K562 (cell line): ENCODE measurements around the gene SERTAD3. TPM values are rescaled to one million over a fixed set of nuclear protein-coding genes. Genes with fewer than 3 reads are reported as not detected.
A peak's percentile ranks its signal among the peaks of the same experiment; 100 is the strongest.

Experiments
- ASH1L ChIP-seq: fragments of 450-650 bp; IDR thresholded peaks from 2 replicates; pipeline ENCODE4 v1.6.1; 2018; ENCODE audit warnings: borderline replicate concordance, mild to moderate bottlenecking, low read depth; ENCODE audit not compliant: partially characterized antibody
- CEBPG ChIP-seq, 3 experiments: fragments of 200-800 bp in 1 of 3; sonication (Bioruptor generic) in 1 of 3; sonication (generic) in 1 of 3; formaldehyde crosslinking in 1 of 3; IDR thresholded peaks in 2 of 3; conservative IDR thresholded peaks in 1 of 3; 2 replicates each; pipeline versions ENCODE4 v1.6.1 to v1.8.0; 2016 to 2022; ENCODE audit warnings: missing compliant biosample characterization in 2 of 3, missing genetic modification characterization in 2 of 3, mild to moderate bottlenecking in 1 of 3, missing genetic modification reagents in 1 of 3
- DPF2 ChIP-seq: fragments of 450-650 bp; IDR thresholded peaks from 2 replicates; pipeline ENCODE4 v1.6.1; 2016
- ETS1 ChIP-seq: conservative IDR thresholded peaks from 2 replicates; pipeline ENCODE4 v1.6.1; 2011; ENCODE audit warnings: low read depth, mild to moderate bottlenecking, low read length; ENCODE audit not compliant: control insufficient read depth
- HDAC1 ChIP-seq, 2 experiments: fragments of 450-650 bp; IDR thresholded peaks; 2 replicates each; pipeline ENCODE4 v1.6.1; 2016 to 2017; ENCODE audit warnings: inconsistent platforms in 1 of 2, mild to moderate bottlenecking in 1 of 2, moderate library complexity in 1 of 2
- HINFP ChIP-seq: fragments of 450-650 bp; conservative IDR thresholded peaks from 2 replicates; pipeline ENCODE4 v1.6.1; 2016; ENCODE audit warnings: missing genetic modification characterization, low read depth, mild to moderate bottlenecking, control low read depth, missing compliant biosample characterization
- HMGN3 ChIP-seq: IDR thresholded peaks from 2 replicates; pipeline ENCODE4 v1.6.1; 2011; ENCODE audit warnings: borderline replicate concordance, low read depth, mild to moderate bottlenecking, mixed read lengths, low read length; ENCODE audit not compliant: insufficient read length; ENCODE audit errors: extremely low read depth
- ILF3 ChIP-seq: fragments of 450-650 bp; IDR thresholded peaks from 2 replicates; pipeline ENCODE4 v1.6.1; 2018; ENCODE audit warnings: antibody characterized with exemption, mild to moderate bottlenecking, moderate library complexity, borderline replicate concordance
- KDM1A ChIP-seq, 2 experiments: fragments of 450-650 bp; IDR thresholded peaks; 2 replicates each; pipeline ENCODE4 v1.6.1; 2016; ENCODE audit warnings: mild to moderate bottlenecking in 2 of 2
- KLF16 ChIP-seq: IDR thresholded peaks from 2 replicates; pipeline ENCODE4 v1.6.1; 2016; ENCODE audit warnings: antibody characterized with exemption
- RBM17 ChIP-seq: fragments of 200-400 bp; formaldehyde crosslinking; IDR thresholded peaks from 2 replicates; pipeline ENCODE4 v1.6.1; 2017; ENCODE audit warnings: low read depth, mild to moderate bottlenecking, low read length, borderline replicate concordance
- SIN3A ChIP-seq, 2 experiments: fragments of 150-350 bp in 1 of 2; IDR thresholded peaks; 2 replicates each; pipeline ENCODE4 v1.6.1; 2011 to 2016; ENCODE audit warnings: borderline replicate concordance in 2 of 2, low read depth in 2 of 2, low read length in 2 of 2, mild to moderate bottlenecking in 2 of 2, moderate library complexity in 2 of 2; ENCODE audit not compliant: control insufficient read depth in 1 of 2
- STAT6 ChIP-seq: sonication (generic); formaldehyde crosslinking; IDR thresholded peaks from 2 replicates; pipeline ENCODE4 v1.8.1; 2023; ENCODE audit warnings: mild to moderate bottlenecking, missing genetic modification reagents
- ZC3H8 ChIP-seq: fragments of 450-650 bp; IDR thresholded peaks from 2 replicates; pipeline ENCODE4 v1.6.1; 2017
- ZNF12 ChIP-seq: sonication (generic); formaldehyde crosslinking; IDR thresholded peaks from 2 replicates; pipeline ENCODE4 v1.4.0; 2020; ENCODE audit warnings: mild to moderate bottlenecking, missing genetic modification reagents
- ZNF253 ChIP-seq: fragments of 250-450 bp; sonication (Bioruptor Pico); conservative IDR thresholded peaks from 2 replicates; pipeline ENCODE4 v1.6.1; 2021; ENCODE audit warnings: mild to moderate bottlenecking
- ZNF280A ChIP-seq: fragments of 450-650 bp; IDR thresholded peaks from 2 replicates; pipeline ENCODE4 v1.6.1; 2018; ENCODE audit warnings: mild to moderate bottlenecking, low read depth; ENCODE audit not compliant: partially characterized antibody
- ZNF778 ChIP-seq: fragments of 450-650 bp; formaldehyde crosslinking; IDR thresholded peaks from 2 replicates; pipeline ENCODE4 v1.4.0; 2020; ENCODE audit warnings: mild to moderate bottlenecking, moderate library complexity
- polyA plus RNA-seq, 8 experiments: library from polyadenylated mRNA; depleted of rRNA in 4 of 8; stranded (reverse) in 5 of 8; unstranded in 3 of 8; fragments of >200 nt; fragmentation: Nextera tagmentation in 2 of 8; fragmentation: Illumina TruSeq in 1 of 8; extraction: Ambion mirVana in 2 of 8; extraction: Trizol in 1 of 8; gene quantifications; 2 replicates each; pipeline versions ENCODE4 v1.2.1 to v1.2.3, GENCODE V29; 2011 to 2014; ENCODE audit warnings: inconsistent platforms in 1 of 8, missing spikeins in 1 of 8
- total RNA-seq, 7 experiments: library from RNA; depleted of rRNA in 6 of 7; stranded (reverse); fragments of >200 nt in 6 of 7; fragmentation: Illumina TruSeq in 2 of 7; extraction: Trizol in 2 of 7; gene quantifications; 2 replicates each; pipeline versions ENCODE4 v1.2.1 to v1.2.3, GENCODE V29; 2011 to 2021; ENCODE audit warnings: low replicate concordance in 1 of 7

Gene SERTAD3
- total and polyA plus RNA-seq, 9 of the 15 experiments (the other 6 are each of a cell fraction or from before 2014, with no cell fraction given) = 5.4 to 28.9 (median 17.5) TPM

GRCh38 chr19:40418040-40418439 lies 26.1 kb downstream of the SERTAD3 start (continued):
- TF ChIP-seq ETS1 = no peak
- peak; percentile 50 for TF ChIP-seq ZNF280A
- peak; percentile 74 to 78 for TF ChIP-seq KDM1A (IDR thresholded peaks at IDR 0.05)
- TF ChIP-seq SIN3A (IDR thresholded peaks at IDR 0.05; ENCODE audit: borderline replicate concordance in 2 of 2, control insufficient read depth in 1 of 2, low read depth in 2 of 2, low read length in 2 of 2) = no peak
- TF ChIP-seq HDAC1 (IDR thresholded peaks at IDR 0.05) = peak in 1 of 2 experiments; percentile 43; a peak in 1 of 4 replicates
- no peak for TF ChIP-seq STAT6
- no peak for TF ChIP-seq RBM17
- TF ChIP-seq ZNF12 (CRISPR knock-in tag) = no peak
- TF ChIP-seq ZNF253 (CRISPR knock-in tag) = no peak
- TF ChIP-seq HINFP (tag) = no peak
- TF ChIP-seq ZNF778 (CRISPR knock-in tag) = no peak
- TF ChIP-seq ASH1L = peak; percentile 44
- no peak for TF ChIP-seq ILF3
- no peak for TF ChIP-seq HMGN3
- no peak for TF ChIP-seq KLF16
- peak; percentile 51 for TF ChIP-seq DPF2
- TF ChIP-seq ZC3H8 = 0 out of 2 replicates have a peak, but pooled peaks have one; percentile 49
- TF ChIP-seq CEBPG (CRISPR knock-in tag; IDR thresholded peaks at IDR 0.05) = no peak
- TF ChIP-seq CEBPG (tag; conservative IDR thresholded peaks at IDR 0.05 in 1 of 2, IDR thresholded peaks at IDR 0.05 in 1 of 2) = no peak
